ENCODE results near the gene SCYL2. TPM values are rescaled to one million over a fixed set of nuclear protein-coding genes. Genes with fewer than 3 reads are reported as not detected.
"Not testable (repeated sequence)": the region's sequence is repeated elsewhere in the genome, so short reads cannot be mapped to it uniquely, and the experiment has no call there.

Gene SCYL2
- total and polyA plus RNA-seq, 10 donors, result 8.4 to 72.4 (median 45.8) TPM

- no peaks in the 10 kb centered on the region for H3K4me1 ChIP-seq
- DNase-seq, result no peak
- H3K9me3 ChIP-seq, result no peaks in the 10 kb centered on the region
- H3K4me3 ChIP-seq, result no peak overlapping the region
- H3K27ac ChIP-seq, result no peak overlapping the region
- peaks cover 0 to 65% (median 44%) of the 10 kb centered on the region in 6 donors for H3K36me3 ChIP-seq
- intact Hi-C loops (cut with DNase I; ENCODE audit: low total_unique reads), result no loop called here
- TF ChIP-seq CTCF (IDR thresholded peaks at IDR 0.05 in 8 of 11, conservative IDR thresholded peaks at IDR 0.05 in 3 of 11) (no peak), POLR2A (IDR thresholded peaks at IDR 0.05) (no peak), POLR2AphosphoS5 (IDR thresholded peaks at IDR 0.05) (no peak)
- H3K27me3 ChIP-seq (replicated peaks in 1 of 7), result no peaks in the 10 kb centered on the region
These were observed 41.5 kb upstream of the SCYL2 start for GRCh38 chr12:100225491-100225890.

GRCh38 chr12:100229036-100229635, 37.8 kb upstream of the SCYL2 start:
- intact Hi-C loops (cut with DNase I; ENCODE audit: low total_unique reads), result no loop called here
- 91 to 97% (median 96%) methylated on average over 5 of the region's 5 CpGs for WGBS, 5 donors
- Histone ChIP-seq H3K9me3 (no peaks in the 10 kb centered on the region), H3K4me1 (no peaks in the 10 kb centered on the region), H3K36me3 (peaks cover 0 to 28% (median 13%) of the 10 kb centered on the region in 6 donors), H3K4me3 (no peak overlapping the region), H3K27ac (no peak overlapping the region), H3K27me3 (replicated peaks in 1 of 7) (no peaks in the 10 kb centered on the region)
- DNase-seq, result no peak
- TF ChIP-seq CTCF (IDR thresholded peaks at IDR 0.05 in 8 of 11, conservative IDR thresholded peaks at IDR 0.05 in 3 of 11) (no peak), POLR2A (IDR thresholded peaks at IDR 0.05) (no peak), POLR2AphosphoS5 (IDR thresholded peaks at IDR 0.05) (no peak)

- DNase-seq, result no peak
These were observed 37.1 kb upstream of the SCYL2 start for GRCh38 chr12:100229876-100230275.

DNA sequence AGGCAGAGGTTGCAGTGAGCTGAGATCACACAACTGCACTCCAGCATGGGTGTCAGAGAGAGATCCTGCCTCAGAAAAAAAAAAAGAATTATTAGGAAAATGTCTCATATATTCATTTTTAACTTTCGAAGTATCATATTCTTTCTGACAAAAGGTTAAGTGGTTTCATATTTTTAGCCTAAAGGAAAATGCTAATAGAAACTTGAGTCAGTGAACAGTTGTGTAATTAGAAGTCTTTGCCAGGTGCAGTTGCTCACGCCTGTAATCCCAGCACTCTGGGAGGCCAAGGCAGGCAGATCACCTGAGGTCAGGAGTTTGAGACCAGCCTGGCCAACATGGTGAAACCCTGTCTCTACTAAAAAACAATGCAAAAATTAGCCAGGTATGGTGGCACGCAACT, 35.1 kb upstream of the SCYL2 start:
- H3K27me3 ChIP-seq (replicated peaks in 1 of 7); H3K27ac ChIP-seq; DNase-seq; H3K9me3 ChIP-seq; H3K4me3 ChIP-seq; H3K36me3 ChIP-seq; H3K4me1 ChIP-seq: not testable (repeated sequence)
- intact Hi-C loops (cut with DNase I; ENCODE audit: low total_unique reads), result loop anchor here (10.0 kb wide), 1 partner anchor 323 kb away; no protein-coding TSS in a partner anchor
- WGBS, 5 donors, result 73 to 91% (median 87%) methylated on average over 3 of the region's 3 CpGs

More at GRCh38 chr12:100229876-100230275, 37.1 kb upstream of the SCYL2 start:
- no peaks in the 10 kb centered on the region for H3K4me1 ChIP-seq
- no peaks in the 10 kb centered on the region for H3K9me3 ChIP-seq
- peaks cover 0 to 21% (median 10%) of the 10 kb centered on the region in 6 donors for H3K36me3 ChIP-seq
- no peak overlapping the region for H3K4me3 ChIP-seq
- TF ChIP-seq CTCF (IDR thresholded peaks at IDR 0.05 in 8 of 11, conservative IDR thresholded peaks at IDR 0.05 in 3 of 11) (no peak), POLR2A (IDR thresholded peaks at IDR 0.05) (no peak)
- intact Hi-C loops (cut with DNase I; ENCODE audit: low total_unique reads), result loop anchor here (10.0 kb wide), 1 partner anchor 325 kb away; no protein-coding TSS in a partner anchor
- H3K27ac ChIP-seq, result no peak overlapping the region
- WGBS, 5 donors, result 62 to 95% (median 76%) methylated on average over 4 of the region's 4 CpGs
- no peaks in the 10 kb centered on the region for H3K27me3 ChIP-seq (replicated peaks in 1 of 7)

All from spleen (tissue), 11 donors.